Measurements from ENCODE around the gene CLDND1.

CLDND1 gene

GRCh38 chr3:98513091-98513511 is 9.6 kb downstream of the CLDND1 start:
- no peak for DNase-seq

GRCh38 chr3:98512576-98512975 is 10.1 kb downstream of the CLDND1 start:
- no peak for DNase-seq

- DNase-seq: no peak
Observed at GRCh38 chr3:98508582-98508981, 14.1 kb downstream of the CLDND1 start.

GRCh38 chr3:98504539-98504938 is 18.2 kb downstream of the CLDND1 start:
- no peak for DNase-seq

- DNase-seq: no peak
Observed at GRCh38 chr3:98501863-98502576, 20.7 kb downstream of the CLDND1 start.

- DNase-seq: no peak
Observed at GRCh38 chr3:98501270-98501669, 21.4 kb downstream of the CLDND1 start.

GRCh38 chr3:98500019-98500418 is 22.7 kb downstream of the CLDND1 start:
- DNase-seq: no peak

- no peak for DNase-seq
Observed at GRCh38 chr3:98497381-98497780, 25.3 kb downstream of the CLDND1 start, which contains the start of gene OR5K2. OR5K2 (plus strand) TSS chr3:98497681; CDS start chr3:98497681, 0 bp downstream.

GRCh38 chr3:98483626-98484025 is 39.1 kb downstream of the CLDND1 start:
- no peak for DNase-seq

GRCh38 chr3:98482717-98483482 is 39.8 kb downstream of the CLDND1 start:
- DNase-seq: no peak
